ENCODE measurements around the gene ZNF846.

The ZNF846 gene

DNA sequence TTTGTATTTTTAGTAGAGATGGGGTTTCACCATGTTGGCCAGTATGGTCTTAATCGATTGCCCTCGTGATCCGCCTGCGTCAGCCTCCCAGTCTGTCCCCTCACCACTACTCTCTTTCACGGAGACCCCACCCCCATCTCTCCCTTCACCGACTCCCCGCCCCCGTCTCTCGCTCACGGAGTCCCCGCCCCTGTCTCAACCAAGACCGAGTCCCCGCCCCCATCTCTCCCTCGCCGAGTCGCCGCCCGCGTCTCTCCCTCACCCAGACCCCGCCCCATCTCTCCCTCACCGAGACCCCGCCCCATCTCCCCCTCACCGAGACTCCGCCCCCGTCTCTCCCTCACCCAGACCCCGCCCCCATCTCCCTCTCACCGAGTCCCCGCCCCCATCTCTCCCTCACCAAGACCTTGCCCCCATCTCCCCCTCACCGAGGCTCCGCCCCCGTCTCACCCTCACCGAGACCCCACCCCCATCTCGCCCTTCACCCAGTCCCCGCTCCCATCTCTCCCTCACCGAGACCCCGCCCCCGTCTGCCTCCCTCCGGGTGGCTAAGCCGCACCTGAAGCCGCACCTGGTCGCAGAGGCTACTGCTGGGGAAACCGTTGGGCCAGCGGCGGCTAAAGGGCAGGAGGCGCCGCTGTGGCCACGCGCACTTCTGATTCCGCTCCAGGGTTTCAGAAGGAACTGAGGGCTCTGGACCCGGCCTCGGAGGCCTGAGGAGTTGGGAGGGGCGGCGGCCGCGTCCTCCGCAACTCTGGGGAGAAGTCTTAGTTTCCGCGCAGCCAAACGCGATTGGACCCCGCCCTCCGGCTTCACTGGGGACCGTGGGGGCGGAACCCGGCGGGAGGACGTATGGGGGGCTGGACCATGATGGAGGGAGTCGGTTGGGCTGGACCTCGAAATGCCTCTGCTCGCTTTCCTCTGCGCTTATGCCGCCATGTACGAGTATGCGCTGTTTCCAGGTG is 17.1 kb upstream of the ZNF846 start:
- no peaks in the 10 kb centered on the region for H3K36me3 ChIP-seq (ENCODE audit: control insufficient read depth in 2 of 2, insufficient read depth in 1 of 2, low read length in 2 of 2)
- H3K4me1 ChIP-seq (ENCODE audit: control insufficient read depth, insufficient read depth, low read length) = peaks cover 5% of the 10 kb centered on the region
- POLR2A ChIA-PET = no interaction called here
- H3K9me3 ChIP-seq (ENCODE audit: control insufficient read depth, insufficient read depth, low read depth, low read length) = no peaks in the 10 kb centered on the region
- peak overlapping the region; percentile 72; the same call in 1 of the 2 replicates for H3K27ac ChIP-seq (ENCODE audit: extremely low read depth, low read depth, low read length)
- CTCF ChIA-PET = no interaction called here
- peak overlapping the region; percentile 70 for H3K4me3 ChIP-seq (ENCODE audit: low read depth, low read length)
- TF ChIP-seq, protein P1, sequence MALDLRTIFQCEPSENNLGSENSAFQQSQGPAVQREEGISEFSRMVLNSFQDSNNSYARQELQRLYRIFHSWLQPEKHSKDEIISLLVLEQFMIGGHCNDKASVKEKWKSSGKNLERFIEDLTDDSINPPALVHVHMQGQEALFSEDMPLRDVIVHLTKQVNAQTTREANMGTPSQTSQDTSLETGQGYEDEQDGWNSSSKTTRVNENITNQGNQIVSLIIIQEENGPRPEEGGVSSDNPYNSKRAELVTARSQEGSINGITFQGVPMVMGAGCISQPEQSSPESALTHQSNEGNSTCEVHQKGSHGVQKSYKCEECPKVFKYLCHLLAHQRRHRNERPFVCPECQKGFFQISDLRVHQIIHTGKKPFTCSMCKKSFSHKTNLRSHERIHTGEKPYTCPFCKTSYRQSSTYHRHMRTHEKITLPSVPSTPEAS (tag by site-specific recombination; IDR thresholded peaks at IDR 0.05) = no peak
- TF ChIP-seq, protein P2, sequence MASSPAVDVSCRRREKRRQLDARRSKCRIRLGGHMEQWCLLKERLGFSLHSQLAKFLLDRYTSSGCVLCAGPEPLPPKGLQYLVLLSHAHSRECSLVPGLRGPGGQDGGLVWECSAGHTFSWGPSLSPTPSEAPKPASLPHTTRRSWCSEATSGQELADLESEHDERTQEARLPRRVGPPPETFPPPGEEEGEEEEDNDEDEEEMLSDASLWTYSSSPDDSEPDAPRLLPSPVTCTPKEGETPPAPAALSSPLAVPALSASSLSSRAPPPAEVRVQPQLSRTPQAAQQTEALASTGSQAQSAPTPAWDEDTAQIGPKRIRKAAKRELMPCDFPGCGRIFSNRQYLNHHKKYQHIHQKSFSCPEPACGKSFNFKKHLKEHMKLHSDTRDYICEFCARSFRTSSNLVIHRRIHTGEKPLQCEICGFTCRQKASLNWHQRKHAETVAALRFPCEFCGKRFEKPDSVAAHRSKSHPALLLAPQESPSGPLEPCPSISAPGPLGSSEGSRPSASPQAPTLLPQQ (tag by site-specific recombination; IDR thresholded peaks at IDR 0.05) = peak; percentile 54
- TF ChIP-seq ZNF2 (tag by site-specific recombination; IDR thresholded peaks at IDR 0.05) = peak; percentile 47; the same call in 1 of the 2 replicates
- peak; percentile 54 for TF ChIP-seq ZNF341 (tag by site-specific recombination; IDR thresholded peaks at IDR 0.05; ENCODE audit: low read depth)
- peak; percentile 71 for TF ChIP-seq KLF1 (tag by site-specific recombination; IDR thresholded peaks at IDR 0.05)
- TF ChIP-seq, protein P3, sequence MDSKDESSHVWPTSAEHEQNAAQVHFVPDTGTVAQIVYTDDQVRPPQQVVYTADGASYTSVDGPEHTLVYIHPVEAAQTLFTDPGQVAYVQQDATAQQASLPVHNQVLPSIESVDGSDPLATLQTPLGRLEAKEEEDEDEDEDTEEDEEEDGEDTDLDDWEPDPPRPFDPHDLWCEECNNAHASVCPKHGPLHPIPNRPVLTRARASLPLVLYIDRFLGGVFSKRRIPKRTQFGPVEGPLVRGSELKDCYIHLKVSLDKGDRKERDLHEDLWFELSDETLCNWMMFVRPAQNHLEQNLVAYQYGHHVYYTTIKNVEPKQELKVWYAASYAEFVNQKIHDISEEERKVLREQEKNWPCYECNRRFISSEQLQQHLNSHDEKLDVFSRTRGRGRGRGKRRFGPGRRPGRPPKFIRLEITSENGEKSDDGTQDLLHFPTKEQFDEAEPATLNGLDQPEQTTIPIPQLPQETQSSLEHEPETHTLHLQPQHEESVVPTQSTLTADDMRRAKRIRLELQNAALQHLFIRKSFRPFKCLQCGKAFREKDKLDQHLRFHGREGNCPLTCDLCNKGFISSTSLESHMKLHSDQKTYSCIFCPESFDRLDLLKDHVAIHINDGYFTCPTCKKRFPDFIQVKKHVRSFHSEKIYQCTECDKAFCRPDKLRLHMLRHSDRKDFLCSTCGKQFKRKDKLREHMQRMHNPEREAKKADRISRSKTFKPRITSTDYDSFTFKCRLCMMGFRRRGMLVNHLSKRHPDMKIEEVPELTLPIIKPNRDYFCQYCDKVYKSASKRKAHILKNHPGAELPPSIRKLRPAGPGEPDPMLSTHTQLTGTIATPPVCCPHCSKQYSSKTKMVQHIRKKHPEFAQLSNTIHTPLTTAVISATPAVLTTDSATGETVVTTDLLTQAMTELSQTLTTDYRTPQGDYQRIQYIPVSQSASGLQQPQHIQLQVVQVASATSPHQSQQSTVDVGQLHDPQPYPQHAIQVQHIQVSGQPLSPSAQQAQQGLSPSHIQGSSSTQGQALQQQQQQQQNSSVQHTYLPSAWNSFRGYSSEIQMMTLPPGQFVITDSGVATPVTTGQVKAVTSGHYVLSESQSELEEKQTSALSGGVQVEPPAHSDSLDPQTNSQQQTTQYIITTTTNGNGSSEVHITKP (tag by site-specific recombination; IDR thresholded peaks at IDR 0.05) = peak; percentile 76
- no peak for TF ChIP-seq ZNF214 (tag by site-specific recombination; IDR thresholded peaks at IDR 0.05; ENCODE audit: borderline replicate concordance)
- TF ChIP-seq, protein P4, sequence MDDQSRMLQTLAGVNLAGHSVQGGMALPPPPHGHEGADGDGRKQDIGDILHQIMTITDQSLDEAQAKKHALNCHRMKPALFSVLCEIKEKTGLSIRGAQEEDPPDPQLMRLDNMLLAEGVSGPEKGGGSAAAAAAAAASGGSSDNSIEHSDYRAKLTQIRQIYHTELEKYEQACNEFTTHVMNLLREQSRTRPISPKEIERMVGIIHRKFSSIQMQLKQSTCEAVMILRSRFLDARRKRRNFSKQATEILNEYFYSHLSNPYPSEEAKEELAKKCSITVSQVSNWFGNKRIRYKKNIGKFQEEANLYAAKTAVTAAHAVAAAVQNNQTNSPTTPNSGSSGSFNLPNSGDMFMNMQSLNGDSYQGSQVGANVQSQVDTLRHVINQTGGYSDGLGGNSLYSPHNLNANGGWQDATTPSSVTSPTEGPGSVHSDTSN (CRISPR knock-in tag; IDR thresholded peaks at IDR 0.05) = no peak
- TF ChIP-seq ZNF404 (tag by site-specific recombination; IDR thresholded peaks at IDR 0.05) = no peak
- TF ChIP-seq ZNF140 (tag by site-specific recombination; IDR thresholded peaks at IDR 0.05) = no peak
- TF ChIP-seq ZSCAN23 (tag by site-specific recombination; IDR thresholded peaks at IDR 0.05) = no peak
- TF ChIP-seq KLF10 (tag by site-specific recombination; IDR thresholded peaks at IDR 0.05) = peak; percentile 76
- no peak for TF ChIP-seq ZBTB8A (tag by site-specific recombination; IDR thresholded peaks at IDR 0.05)
- TF ChIP-seq ZBTB48 (tag by site-specific recombination; IDR thresholded peaks at IDR 0.05) = 0 out of 2 replicates have a peak, but pooled peaks have one; percentile 18
- TF ChIP-seq, protein P5, sequence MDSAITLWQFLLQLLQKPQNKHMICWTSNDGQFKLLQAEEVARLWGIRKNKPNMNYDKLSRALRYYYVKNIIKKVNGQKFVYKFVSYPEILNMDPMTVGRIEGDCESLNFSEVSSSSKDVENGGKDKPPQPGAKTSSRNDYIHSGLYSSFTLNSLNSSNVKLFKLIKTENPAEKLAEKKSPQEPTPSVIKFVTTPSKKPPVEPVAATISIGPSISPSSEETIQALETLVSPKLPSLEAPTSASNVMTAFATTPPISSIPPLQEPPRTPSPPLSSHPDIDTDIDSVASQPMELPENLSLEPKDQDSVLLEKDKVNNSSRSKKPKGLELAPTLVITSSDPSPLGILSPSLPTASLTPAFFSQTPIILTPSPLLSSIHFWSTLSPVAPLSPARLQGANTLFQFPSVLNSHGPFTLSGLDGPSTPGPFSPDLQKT (IDR thresholded peaks at IDR 0.05; ENCODE audit: borderline replicate concordance, low read depth, low read length) = no peak
- no peak for TF ChIP-seq ZNF423 (tag by site-specific recombination; IDR thresholded peaks at IDR 0.05)
- TF ChIP-seq ZNF629 (tag by site-specific recombination; IDR thresholded peaks at IDR 0.05) = peak; percentile 59
- no peak for TF ChIP-seq ZNF501 (tag by site-specific recombination; IDR thresholded peaks at IDR 0.05)
- TF ChIP-seq, protein P6, sequence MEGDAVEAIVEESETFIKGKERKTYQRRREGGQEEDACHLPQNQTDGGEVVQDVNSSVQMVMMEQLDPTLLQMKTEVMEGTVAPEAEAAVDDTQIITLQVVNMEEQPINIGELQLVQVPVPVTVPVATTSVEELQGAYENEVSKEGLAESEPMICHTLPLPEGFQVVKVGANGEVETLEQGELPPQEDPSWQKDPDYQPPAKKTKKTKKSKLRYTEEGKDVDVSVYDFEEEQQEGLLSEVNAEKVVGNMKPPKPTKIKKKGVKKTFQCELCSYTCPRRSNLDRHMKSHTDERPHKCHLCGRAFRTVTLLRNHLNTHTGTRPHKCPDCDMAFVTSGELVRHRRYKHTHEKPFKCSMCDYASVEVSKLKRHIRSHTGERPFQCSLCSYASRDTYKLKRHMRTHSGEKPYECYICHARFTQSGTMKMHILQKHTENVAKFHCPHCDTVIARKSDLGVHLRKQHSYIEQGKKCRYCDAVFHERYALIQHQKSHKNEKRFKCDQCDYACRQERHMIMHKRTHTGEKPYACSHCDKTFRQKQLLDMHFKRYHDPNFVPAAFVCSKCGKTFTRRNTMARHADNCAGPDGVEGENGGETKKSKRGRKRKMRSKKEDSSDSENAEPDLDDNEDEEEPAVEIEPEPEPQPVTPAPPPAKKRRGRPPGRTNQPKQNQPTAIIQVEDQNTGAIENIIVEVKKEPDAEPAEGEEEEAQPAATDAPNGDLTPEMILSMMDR (tag by site-specific recombination; IDR thresholded peaks at IDR 0.05) = no peak
- no peak for TF ChIP-seq SETDB1 (IDR thresholded peaks at IDR 0.05; ENCODE audit: insufficient read length, low read length)
- no peak for TF ChIP-seq ZNF510 (tag by site-specific recombination; IDR thresholded peaks at IDR 0.05; ENCODE audit: insufficient replicate concordance)
- no peak; the same call in 1 of the 2 replicates for TF ChIP-seq ZBTB17 (tag by site-specific recombination; IDR thresholded peaks at IDR 0.05)
- TF ChIP-seq, protein P7, sequence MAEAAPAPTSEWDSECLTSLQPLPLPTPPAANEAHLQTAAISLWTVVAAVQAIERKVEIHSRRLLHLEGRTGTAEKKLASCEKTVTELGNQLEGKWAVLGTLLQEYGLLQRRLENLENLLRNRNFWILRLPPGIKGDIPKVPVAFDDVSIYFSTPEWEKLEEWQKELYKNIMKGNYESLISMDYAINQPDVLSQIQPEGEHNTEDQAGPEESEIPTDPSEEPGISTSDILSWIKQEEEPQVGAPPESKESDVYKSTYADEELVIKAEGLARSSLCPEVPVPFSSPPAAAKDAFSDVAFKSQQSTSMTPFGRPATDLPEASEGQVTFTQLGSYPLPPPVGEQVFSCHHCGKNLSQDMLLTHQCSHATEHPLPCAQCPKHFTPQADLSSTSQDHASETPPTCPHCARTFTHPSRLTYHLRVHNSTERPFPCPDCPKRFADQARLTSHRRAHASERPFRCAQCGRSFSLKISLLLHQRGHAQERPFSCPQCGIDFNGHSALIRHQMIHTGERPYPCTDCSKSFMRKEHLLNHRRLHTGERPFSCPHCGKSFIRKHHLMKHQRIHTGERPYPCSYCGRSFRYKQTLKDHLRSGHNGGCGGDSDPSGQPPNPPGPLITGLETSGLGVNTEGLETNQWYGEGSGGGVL (tag by site-specific recombination; IDR thresholded peaks at IDR 0.05) = peak; percentile 74
